Activated CD4-positive, alpha-beta T cell treated with anti-CD3 and anti-CD28 coated beads, Interleukin-2, amount 10 ng/mL, durations not matched to agents 24 days and 14 days (primary cell): ENCODE measurements around the gene PAGR1. TPM values are rescaled to one million over a fixed set of nuclear protein-coding genes. Genes with fewer than 3 reads are reported as not detected.
A peak's percentile ranks its signal among the peaks of the same experiment; 100 is the strongest.
"Not testable (repeated sequence)": the region's sequence is repeated elsewhere in the genome, so short reads cannot be mapped to it uniquely, and the experiment has no call there.

Experiments
- DNase-seq: peaks from one replicate; pipeline ENCODE4 v3.0.0; 2022
- H3K27ac Mint-ChIP-seq: one replicate; pipeline ENCODE4 v1.8.0; 2022; ENCODE audit warnings: mild to moderate bottlenecking, mixed read lengths
- H3K27me3 Mint-ChIP-seq: one replicate; pipeline ENCODE4 v1.8.0; 2022; ENCODE audit warnings: mixed read lengths
- H3K36me3 Mint-ChIP-seq: one replicate; pipeline ENCODE4 v1.8.0; 2022; ENCODE audit warnings: low read depth, mild to moderate bottlenecking, mixed read lengths
- H3K4me1 Mint-ChIP-seq: one replicate; pipeline ENCODE4 v1.8.0; 2021; ENCODE audit warnings: mixed read lengths
- H3K4me3 Mint-ChIP-seq: one replicate; pipeline ENCODE4 v1.8.0; 2022; ENCODE audit warnings: mild to moderate bottlenecking, moderate library complexity, mixed read lengths
- H3K9me3 Mint-ChIP-seq: one replicate; pipeline ENCODE4 v1.8.0; 2021; ENCODE audit warnings: mixed read lengths
- intact Hi-C: fragments of 100-400 bp; cut with micrococcal nuclease; formaldehyde crosslinking; loops from one replicate; pipeline ENCODE4 v1.15.1; 2023
- total RNA-seq: library from RNA; stranded (reverse); gene quantifications from 2 replicates; pipeline ENCODE4 v1.2.3, GENCODE V29; 2022

Gene PAGR1
- total RNA-seq: 25.8 and 27.0 TPM in 2 replicates

GRCh38 chr16:29815793-29816693 lies at the start of gene PAGR1:
PAGR1 (plus strand) TSS chr16:29816152; CDS start chr16:29816526, 374 bp downstream.
- Mint-ChIP-seq H3K27ac (peak within 1 kb of the TSS; percentile 94), H3K4me1 (peaks cover 62% of the 10 kb centered on the region), H3K27me3 (peaks cover 6% of the 10 kb centered on the region), H3K9me3 (no peaks in the 10 kb centered on the region), H3K4me3 (peak within 1 kb of the TSS; percentile 91), H3K36me3 (peaks cover 31% of the 10 kb centered on the region)
- peak; percentile 100 for DNase-seq
- intact Hi-C loops: loop anchor here (1.0 to 10.0 kb wide), 6 partner anchors 8 to 239 kb away; partner anchors contain the start of genes CDIPT, KIF22 and TAOK2

DNA sequence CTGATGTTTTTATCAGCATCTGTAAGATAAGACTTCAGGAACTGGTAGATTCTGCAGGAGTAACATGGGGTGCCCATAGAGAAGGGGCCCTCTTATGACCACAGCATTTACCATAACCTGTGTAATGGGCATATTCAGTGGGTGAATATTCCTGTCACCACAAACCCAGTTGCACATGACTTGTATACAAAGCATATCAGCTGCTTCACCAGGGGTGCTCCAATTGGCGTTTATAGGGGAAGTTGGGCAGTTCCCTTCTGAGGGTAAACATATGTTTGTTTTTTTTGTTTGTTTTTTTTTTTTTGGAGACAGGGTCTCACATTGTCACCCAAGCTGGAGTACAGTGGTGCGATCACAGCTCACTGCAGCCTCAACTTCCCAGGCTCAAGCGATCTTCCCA lies 49.4 kb upstream of the PAGR1 start:
- Mint-ChIP-seq H3K27me3 (peaks cover 6% of the 10 kb centered on the region), H3K9me3 (no peaks in the 10 kb centered on the region), H3K27ac (no peak overlapping the region), H3K36me3 (no peaks in the 10 kb centered on the region), H3K4me3 (no peak overlapping the region), H3K4me1 (peaks cover 8% of the 10 kb centered on the region)
- no peak for DNase-seq
- intact Hi-C loops: no loop called here

DNA sequence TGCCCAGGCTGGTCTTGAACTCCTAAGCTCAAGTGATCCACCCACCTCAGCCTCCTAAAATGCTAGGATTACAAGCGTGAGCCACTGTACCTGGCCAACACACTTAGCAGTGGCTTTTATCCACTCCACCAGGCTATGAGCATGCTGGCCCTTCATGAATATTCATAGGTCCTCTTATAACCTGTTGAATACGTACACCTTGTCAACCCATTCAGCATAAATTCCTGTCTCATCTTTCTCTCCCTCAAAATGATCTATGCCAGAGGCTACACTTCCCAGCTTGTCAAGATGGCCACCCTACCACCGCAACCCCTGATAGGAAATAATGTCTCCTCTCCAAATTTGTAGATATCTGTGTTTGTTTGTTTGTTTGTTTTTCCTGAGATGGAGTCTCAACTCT lies 48.9 kb upstream of the PAGR1 start:
- H3K27me3 Mint-ChIP-seq: peaks cover 6% of the 10 kb centered on the region
- no peaks in the 10 kb centered on the region for H3K9me3 Mint-ChIP-seq
- no peak overlapping the region for H3K4me3 Mint-ChIP-seq
- no peak for DNase-seq
- H3K27ac Mint-ChIP-seq: no peak overlapping the region
- H3K4me1 Mint-ChIP-seq: peaks cover 7% of the 10 kb centered on the region
- no peaks in the 10 kb centered on the region for H3K36me3 Mint-ChIP-seq
- intact Hi-C loops: no loop called here

DNA sequence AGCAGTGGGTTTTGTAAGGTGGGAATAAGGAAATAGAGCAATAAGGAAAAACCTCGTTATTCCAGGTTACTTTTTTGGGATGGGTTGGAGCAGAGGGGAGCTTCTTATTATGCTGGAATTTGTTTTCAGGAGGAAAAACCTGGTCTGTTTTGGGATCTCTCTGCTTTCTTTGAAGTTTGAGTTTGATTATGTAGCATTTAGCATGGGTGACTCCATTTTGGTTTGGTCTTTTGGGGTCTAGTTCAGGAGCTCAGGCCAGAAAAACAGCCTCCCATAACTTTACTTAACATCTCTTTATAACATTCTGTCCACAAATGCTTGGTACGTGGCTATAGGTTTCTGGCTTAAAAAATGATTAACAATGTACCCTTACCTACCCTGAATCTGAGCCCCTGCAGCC lies 46.4 kb upstream of the PAGR1 start:
- Mint-ChIP-seq H3K27ac (no peak overlapping the region), H3K27me3 (peaks cover 4% of the 10 kb centered on the region), H3K4me1 (peaks cover 8% of the 10 kb centered on the region), H3K36me3 (no peaks in the 10 kb centered on the region), H3K9me3 (no peaks in the 10 kb centered on the region), H3K4me3 (no peak overlapping the region)
- intact Hi-C loops: no loop called here
- DNase-seq: no peak

- peaks cover 2% of the 10 kb centered on the region for H3K27me3 Mint-ChIP-seq
- peaks cover 8% of the 10 kb centered on the region for H3K4me1 Mint-ChIP-seq
- no peaks in the 10 kb centered on the region for H3K36me3 Mint-ChIP-seq
- H3K9me3 Mint-ChIP-seq: no peaks in the 10 kb centered on the region
- H3K27ac Mint-ChIP-seq: no peak overlapping the region
- DNase-seq: no peak
- intact Hi-C loops: no loop called here
- no peak overlapping the region for H3K4me3 Mint-ChIP-seq
Measured at GRCh38 chr16:29770250-29770929, 45.6 kb upstream of the PAGR1 start.

DNA sequence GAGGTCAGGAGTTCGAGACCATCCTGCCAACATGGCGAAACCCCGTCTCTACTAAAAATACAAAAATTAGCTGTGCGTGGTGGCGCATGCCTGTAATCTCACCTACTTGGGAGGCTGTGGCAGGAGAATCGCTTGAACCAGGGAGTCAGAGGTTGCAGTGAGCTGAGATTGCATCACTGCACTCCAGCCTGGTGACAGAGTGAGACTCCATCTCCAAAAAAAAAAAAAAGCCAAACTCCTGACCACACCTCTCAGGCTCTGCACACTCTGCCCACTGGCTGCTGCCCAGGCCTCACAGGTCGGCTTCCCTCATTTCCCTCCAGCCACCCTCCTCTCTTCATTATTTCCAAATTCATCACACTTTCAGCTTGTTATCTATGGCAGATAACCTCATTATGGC lies 43.6 kb upstream of the PAGR1 start:
- H3K36me3 Mint-ChIP-seq, H3K4me1 Mint-ChIP-seq, intact Hi-C loops, H3K9me3 Mint-ChIP-seq, H3K4me3 Mint-ChIP-seq, DNase-seq, H3K27me3 Mint-ChIP-seq, H3K27ac Mint-ChIP-seq: not testable (repeated sequence)

DNA sequence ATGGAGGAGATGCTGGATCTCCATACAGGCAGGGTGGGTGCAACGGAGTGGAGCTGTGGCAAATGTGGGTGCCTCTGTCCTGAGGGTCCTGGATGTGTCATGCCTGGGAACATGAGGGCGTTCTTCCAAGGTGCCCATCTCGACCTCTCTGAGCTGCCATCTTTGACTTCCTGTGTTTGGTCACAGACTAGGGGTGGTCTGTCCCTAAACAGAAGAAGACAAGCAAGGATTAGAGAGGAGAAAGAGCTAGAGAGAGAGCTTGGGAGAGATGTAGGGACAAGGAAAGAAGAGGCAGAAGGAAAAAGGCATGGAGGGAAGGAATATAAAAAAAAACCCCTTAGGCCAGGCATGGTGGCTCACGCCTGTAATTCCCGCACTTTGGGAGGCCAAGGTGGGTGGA lies 41.2 kb upstream of the PAGR1 start:
- intact Hi-C loops: no loop called here
- no peak overlapping the region for H3K27ac Mint-ChIP-seq
- H3K9me3 Mint-ChIP-seq: no peaks in the 10 kb centered on the region
- peaks cover 8% of the 10 kb centered on the region for H3K4me1 Mint-ChIP-seq
- no peak for DNase-seq
- peaks cover 10% of the 10 kb centered on the region for H3K27me3 Mint-ChIP-seq
- H3K36me3 Mint-ChIP-seq: no peaks in the 10 kb centered on the region
- H3K4me3 Mint-ChIP-seq: no peak overlapping the region

GRCh38 chr16:29775742-29776408 lies 40.1 kb upstream of the PAGR1 start:
- DNase-seq: no peak
- Mint-ChIP-seq H3K4me3 (no peak overlapping the region), H3K36me3 (no peaks in the 10 kb centered on the region), H3K4me1 (peaks cover 5% of the 10 kb centered on the region), H3K9me3 (no peaks in the 10 kb centered on the region), H3K27ac (no peak overlapping the region), H3K27me3 (peaks cover 12% of the 10 kb centered on the region)
- intact Hi-C loops: no loop called here

DNA sequence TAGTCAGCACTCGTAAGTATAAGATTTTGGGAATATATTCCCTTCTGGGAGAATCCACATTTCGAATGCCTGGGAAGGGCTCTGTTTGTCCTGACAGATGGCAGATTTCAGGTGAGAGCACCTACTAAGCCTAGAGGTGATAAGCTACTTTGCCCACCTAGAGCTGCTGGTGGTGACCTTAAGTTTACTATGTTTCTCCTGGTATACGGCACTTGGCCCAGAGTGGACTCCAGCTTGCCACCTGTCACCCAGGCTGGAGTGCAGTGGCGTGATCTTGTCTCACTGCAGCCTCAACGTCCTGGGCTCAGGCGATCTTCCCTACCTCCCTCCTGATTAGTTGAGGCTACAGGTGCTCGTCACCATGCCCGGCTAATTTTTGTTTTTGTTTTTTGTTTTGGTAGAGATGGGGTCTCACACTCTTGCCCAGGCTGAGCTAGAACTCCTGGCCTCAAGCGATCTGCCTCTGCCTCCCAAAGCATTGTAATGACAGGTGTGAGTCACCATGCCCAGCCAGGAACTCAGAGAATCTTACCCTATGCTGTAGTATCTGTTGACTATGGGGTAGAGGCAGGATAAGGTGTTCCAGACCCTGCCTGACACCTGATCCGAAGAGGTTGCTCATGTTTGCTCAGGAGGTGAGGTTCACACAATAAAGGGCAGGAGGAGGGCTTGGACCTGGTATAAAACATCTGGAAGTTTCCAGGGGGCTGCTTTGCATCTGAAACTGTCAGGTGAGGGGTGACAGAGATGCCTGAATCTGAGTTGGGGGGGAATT lies 38.2 kb upstream of the PAGR1 start, which contains the start of gene ZG16:
Gene ZG16, plus strand, starts transcription at position 681 of the 775 bp plus-strand sequence. CDS start 1,011 bp downstream, outside the sequence.
- intact Hi-C loops: no loop called here
- H3K27me3 Mint-ChIP-seq: peaks cover 17% of the 10 kb centered on the region
- DNase-seq: no peak
- H3K4me3 Mint-ChIP-seq: no peak within 1 kb of the TSS
- no peaks in the 10 kb centered on the region for H3K36me3 Mint-ChIP-seq
- H3K27ac Mint-ChIP-seq: no peak within 1 kb of the TSS
- H3K4me1 Mint-ChIP-seq: peaks cover 9% of the 10 kb centered on the region
- H3K9me3 Mint-ChIP-seq: no peaks in the 10 kb centered on the region

- no peaks in the 10 kb centered on the region for H3K9me3 Mint-ChIP-seq
- H3K36me3 Mint-ChIP-seq: no peaks in the 10 kb centered on the region
- intact Hi-C loops: no loop called here
- no peak overlapping the region for H3K4me3 Mint-ChIP-seq
- peaks cover 19% of the 10 kb centered on the region for H3K27me3 Mint-ChIP-seq
- H3K4me1 Mint-ChIP-seq: peaks cover 13% of the 10 kb centered on the region
- H3K27ac Mint-ChIP-seq: no peak overlapping the region
- no peak for DNase-seq
Measured at GRCh38 chr16:29779474-29779873, 36.5 kb upstream of the PAGR1 start.

DNA sequence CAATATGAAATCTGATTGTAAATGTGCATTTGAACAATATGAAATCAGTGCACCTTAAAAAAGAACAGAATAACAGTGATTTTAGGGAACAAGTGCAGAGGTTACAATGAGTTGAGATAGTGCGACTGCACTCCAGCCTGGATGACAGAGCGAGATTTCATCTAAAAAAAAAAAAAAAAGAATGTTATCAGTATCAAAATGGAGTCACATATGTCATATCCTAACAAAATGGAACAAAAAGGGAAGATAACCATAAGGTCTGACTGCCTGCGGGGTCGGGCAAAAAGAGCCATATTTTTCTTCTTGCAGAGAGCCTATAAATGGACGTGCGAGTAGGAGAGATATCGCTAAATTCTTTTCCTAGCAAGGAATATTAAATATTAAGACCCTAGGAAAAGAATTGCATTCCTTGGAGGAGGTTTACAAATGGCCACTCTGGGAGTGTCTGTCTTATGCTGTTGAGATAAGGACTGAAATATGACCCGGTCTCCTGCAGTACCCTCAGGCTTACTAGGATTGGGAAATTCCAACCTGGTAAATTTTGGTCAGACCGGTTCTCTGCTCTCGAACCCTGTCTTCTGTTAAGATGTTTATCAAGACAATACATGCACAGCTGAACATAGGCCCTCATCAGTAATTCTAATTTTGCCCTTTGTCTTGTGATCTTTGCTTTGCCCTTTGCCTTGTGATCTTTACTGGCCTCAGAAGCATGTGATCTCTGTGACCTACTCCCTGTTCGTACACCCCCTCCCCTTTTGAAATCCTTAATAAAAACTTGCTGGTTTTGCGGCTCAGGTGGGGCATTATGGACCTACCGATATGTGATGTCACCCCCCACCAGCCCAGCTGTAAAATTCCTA lies 32.6 kb upstream of the PAGR1 start:
- H3K4me1 Mint-ChIP-seq: peaks cover 23% of the 10 kb centered on the region
- H3K4me3 Mint-ChIP-seq, intact Hi-C loops: not testable (repeated sequence)

GRCh38 chr16:29784157-29784556 lies 31.8 kb upstream of the PAGR1 start:
- intact Hi-C loops: no loop called here
- Mint-ChIP-seq H3K9me3 (no peaks in the 10 kb centered on the region), H3K36me3 (no peaks in the 10 kb centered on the region), H3K4me3 (no peak overlapping the region), H3K27me3 (peaks cover 10% of the 10 kb centered on the region), H3K4me1 (peaks cover 26% of the 10 kb centered on the region), H3K27ac (no peak overlapping the region)
- peak; percentile 75 for DNase-seq

More for the DNA sequence above, 32.6 kb upstream of the PAGR1 start:
- H3K36me3 Mint-ChIP-seq, DNase-seq, H3K9me3 Mint-ChIP-seq, H3K27ac Mint-ChIP-seq: not testable (repeated sequence)
- peaks cover 13% of the 10 kb centered on the region for H3K27me3 Mint-ChIP-seq
